ENCODE data around the gene CTXND1. TPM values are rescaled to one million over a fixed set of nuclear protein-coding genes. Genes with fewer than 3 reads are reported as not detected.

The CTXND1 gene
- total RNA-seq, 3 donors from 2014 or later = 0.09 to 0.70 (median 0.19) TPM

- DNase-seq (no peak), ATAC-seq (no peak)
- no peak for TF ChIP-seq CTCF (IDR thresholded peaks at IDR 0.05)
- no peaks in the 10 kb centered on the region for H3K36me3 ChIP-seq (ENCODE audit: low read depth)
- no peak overlapping the region for H3K4me3 ChIP-seq
- intact Hi-C loops (cut with DNase I, micrococcal nuclease) = no loop called here
- H3K4me1 ChIP-seq (ENCODE audit: low read depth) = no peaks in the 10 kb centered on the region
- H3K9me3 ChIP-seq = no peaks in the 10 kb centered on the region
Observed at GRCh38 chr15:80274996-80275395, 23.0 kb upstream of the CTXND1 start.

GRCh38 chr15:80274554-80274953 lies 22.5 kb upstream of the CTXND1 start:
- Histone ChIP-seq H3K36me3 (ENCODE audit: low read depth) (no peaks in the 10 kb centered on the region), H3K9me3 (no peaks in the 10 kb centered on the region), H3K4me3 (no peak overlapping the region), H3K4me1 (ENCODE audit: low read depth) (no peaks in the 10 kb centered on the region)
- ATAC-seq (no peak), DNase-seq (no peak)
- intact Hi-C loops (cut with DNase I, micrococcal nuclease) = no loop called here
- TF ChIP-seq CTCF (IDR thresholded peaks at IDR 0.05) = no peak

DNA sequence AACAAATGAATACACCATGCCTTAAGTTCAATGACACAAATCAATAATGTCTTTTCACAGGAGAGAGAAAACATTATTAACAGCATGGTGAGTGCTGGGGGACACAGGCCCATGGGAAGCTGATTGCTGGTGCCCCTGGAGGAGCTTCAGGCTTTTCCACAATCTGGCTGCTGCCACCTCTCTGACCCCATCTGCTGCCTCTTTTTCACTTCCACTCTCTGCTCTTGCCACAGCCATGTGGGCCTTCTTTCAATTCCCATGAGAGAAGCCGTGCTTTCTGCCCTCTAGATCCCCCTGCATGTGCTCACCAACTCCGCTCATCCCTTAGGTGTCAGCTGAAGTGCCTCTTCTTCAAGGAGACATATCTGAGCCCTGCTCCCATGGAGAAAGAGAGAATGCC lies 21.0 kb upstream of the CTXND1 start:
- H3K9me3 ChIP-seq = no peaks in the 10 kb centered on the region
- H3K36me3 ChIP-seq (ENCODE audit: low read depth) = no peaks in the 10 kb centered on the region
- intact Hi-C loops (cut with DNase I, micrococcal nuclease) = no loop called here
- DNase-seq (no peak), ATAC-seq (no peak)
- no peaks in the 10 kb centered on the region for H3K4me1 ChIP-seq (ENCODE audit: low read depth)
- H3K4me3 ChIP-seq = no peak overlapping the region
- TF ChIP-seq CTCF (IDR thresholded peaks at IDR 0.05) = no peak

DNA sequence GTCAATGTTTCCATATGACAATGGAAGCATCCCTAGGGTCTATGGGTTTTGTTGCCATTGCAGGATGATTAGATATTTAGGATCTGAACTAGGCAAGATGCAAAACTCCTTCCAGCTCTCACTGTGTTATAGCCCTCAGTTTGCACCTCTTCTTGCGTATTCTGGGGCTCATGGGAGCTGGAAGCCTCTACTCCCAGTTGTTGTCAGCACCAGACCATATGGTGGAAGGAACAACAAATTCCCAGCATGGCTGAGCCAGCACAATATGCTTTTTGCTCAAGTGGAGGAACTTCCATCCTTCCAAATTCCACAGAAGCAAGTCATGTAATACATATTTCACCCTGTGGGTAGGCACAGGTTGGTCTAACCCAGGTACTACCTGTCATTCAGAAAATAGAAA lies 18.5 kb upstream of the CTXND1 start:
- no peaks in the 10 kb centered on the region for H3K9me3 ChIP-seq
- TF ChIP-seq CTCF (IDR thresholded peaks at IDR 0.05) = no peak
- DNase-seq (no peak), ATAC-seq (no peak)
- no peaks in the 10 kb centered on the region for H3K36me3 ChIP-seq (ENCODE audit: low read depth)
- H3K4me1 ChIP-seq (ENCODE audit: low read depth) = no peaks in the 10 kb centered on the region
- H3K4me3 ChIP-seq = no peak overlapping the region
- intact Hi-C loops (cut with DNase I, micrococcal nuclease) = no loop called here

- no peak for ATAC-seq
- H3K4me1 ChIP-seq (ENCODE audit: low read depth) = no peaks in the 10 kb centered on the region
- no peak for TF ChIP-seq CTCF (IDR thresholded peaks at IDR 0.05)
- H3K9me3 ChIP-seq = no peaks in the 10 kb centered on the region
- DNase-seq = no peak
- no peak overlapping the region for H3K4me3 ChIP-seq
- intact Hi-C loops (cut with DNase I, micrococcal nuclease) = no loop called here
- no peaks in the 10 kb centered on the region for H3K36me3 ChIP-seq (ENCODE audit: low read depth)
Observed at GRCh38 chr15:80268101-80268500, 16.1 kb upstream of the CTXND1 start.

- intact Hi-C loops (cut with DNase I, micrococcal nuclease) = no loop called here
- ATAC-seq (no peak), DNase-seq (no peak)
- no peaks in the 10 kb centered on the region for H3K4me1 ChIP-seq (ENCODE audit: low read depth)
- no peak overlapping the region for H3K4me3 ChIP-seq
- no peak for TF ChIP-seq CTCF (IDR thresholded peaks at IDR 0.05)
- no peaks in the 10 kb centered on the region for H3K36me3 ChIP-seq (ENCODE audit: low read depth)
- no peaks in the 10 kb centered on the region for H3K9me3 ChIP-seq
Observed at GRCh38 chr15:80267658-80268057, 15.6 kb upstream of the CTXND1 start.
